ENCODE measurements around the gene SAMD3.

GRCh38 chr6:130118236-130118635, 104.5 kb downstream of the SAMD3 start:
- TF ChIP-seq CTCF (IDR thresholded peaks at IDR 0.05; ENCODE audit: low read depth, low read length, poor library complexity, severe bottlenecking) (no peak), EZH2phosphoT487 (IDR thresholded peaks at IDR 0.05; ENCODE audit: borderline replicate concordance, low read length) (no peak)
